ENCODE measurements around the gene IFI35. TPM values are rescaled to one million over a fixed set of nuclear protein-coding genes. Genes with fewer than 3 reads are reported as not detected.

Gene IFI35
- total RNA-seq, 2 donors from 2014 or later, result 65.0 to 82.7 TPM

DNA sequence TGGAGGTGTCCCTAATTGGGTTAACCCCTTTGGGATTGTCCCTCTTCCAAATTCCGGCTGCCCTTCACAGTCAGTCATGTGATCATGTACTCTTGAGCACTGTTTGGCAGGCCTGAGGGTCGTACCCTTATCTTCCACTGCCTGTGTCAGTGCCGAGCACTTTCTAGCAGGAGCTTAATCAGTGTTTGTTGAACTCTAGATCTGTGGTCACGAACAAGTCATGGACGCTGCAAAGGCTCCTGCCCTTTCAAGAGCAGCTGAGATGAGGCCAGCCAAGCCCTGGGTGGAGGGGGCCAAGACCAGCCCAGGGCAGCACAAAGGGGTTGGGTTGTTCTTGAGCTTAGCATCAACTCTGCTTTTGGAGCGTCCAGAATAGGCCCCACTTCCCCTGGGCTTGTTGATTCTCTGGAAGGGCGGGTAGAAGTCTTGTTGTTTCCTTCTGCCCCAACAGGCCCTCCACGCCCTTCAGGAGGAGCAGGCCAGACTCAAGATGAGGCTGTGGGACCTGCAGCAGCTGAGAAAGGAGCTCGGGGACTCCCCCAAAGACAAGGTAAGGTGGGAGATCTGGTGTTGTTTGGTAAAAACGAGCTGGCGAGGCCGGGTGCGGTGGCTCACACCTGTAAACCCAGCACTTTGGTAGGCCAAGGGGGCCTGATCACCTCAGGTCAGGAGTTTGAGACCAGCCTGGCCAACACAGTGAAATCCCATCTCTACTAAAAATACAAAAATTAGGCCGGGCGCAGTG is 5.3 kb downstream of the IFI35 start:
- no peak overlapping the region for H3K27ac Mint-ChIP-seq
- no peaks in the 10 kb centered on the region for H3K27me3 Mint-ChIP-seq
- ATAC-seq (no peak), DNase-seq (ENCODE audit: low spot score) (no peak)
- peaks cover 9 to 12% of the 10 kb centered on the region in 2 donors for H3K4me1 Mint-ChIP-seq (ENCODE audit: low read depth in 2 of 2)
- H3K9me3 Mint-ChIP-seq, result no peaks in the 10 kb centered on the region
- H3K4me3 Mint-ChIP-seq, result no peak overlapping the region
- H3K36me3 Mint-ChIP-seq, result no peaks in the 10 kb centered on the region

DNA sequence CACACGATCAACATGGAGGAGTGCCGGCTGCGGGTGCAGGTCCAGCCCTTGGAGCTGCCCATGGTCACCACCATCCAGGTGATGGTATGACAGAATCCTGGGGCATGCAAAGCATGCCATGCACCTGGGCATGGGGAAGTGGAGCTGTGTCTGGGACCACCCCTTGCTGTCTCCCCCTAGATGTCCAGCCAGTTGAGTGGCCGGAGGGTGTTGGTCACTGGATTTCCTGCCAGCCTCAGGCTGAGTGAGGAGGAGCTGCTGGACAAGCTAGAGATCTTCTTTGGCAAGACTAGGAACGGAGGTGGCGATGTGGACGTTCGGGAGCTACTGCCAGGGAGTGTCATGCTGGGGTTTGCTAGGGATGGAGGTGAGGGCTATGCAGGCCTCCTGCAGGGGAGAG is 6.7 kb downstream of the IFI35 start:
- Mint-ChIP-seq H3K27ac (no peak overlapping the region), H3K36me3 (no peaks in the 10 kb centered on the region)

DNA sequence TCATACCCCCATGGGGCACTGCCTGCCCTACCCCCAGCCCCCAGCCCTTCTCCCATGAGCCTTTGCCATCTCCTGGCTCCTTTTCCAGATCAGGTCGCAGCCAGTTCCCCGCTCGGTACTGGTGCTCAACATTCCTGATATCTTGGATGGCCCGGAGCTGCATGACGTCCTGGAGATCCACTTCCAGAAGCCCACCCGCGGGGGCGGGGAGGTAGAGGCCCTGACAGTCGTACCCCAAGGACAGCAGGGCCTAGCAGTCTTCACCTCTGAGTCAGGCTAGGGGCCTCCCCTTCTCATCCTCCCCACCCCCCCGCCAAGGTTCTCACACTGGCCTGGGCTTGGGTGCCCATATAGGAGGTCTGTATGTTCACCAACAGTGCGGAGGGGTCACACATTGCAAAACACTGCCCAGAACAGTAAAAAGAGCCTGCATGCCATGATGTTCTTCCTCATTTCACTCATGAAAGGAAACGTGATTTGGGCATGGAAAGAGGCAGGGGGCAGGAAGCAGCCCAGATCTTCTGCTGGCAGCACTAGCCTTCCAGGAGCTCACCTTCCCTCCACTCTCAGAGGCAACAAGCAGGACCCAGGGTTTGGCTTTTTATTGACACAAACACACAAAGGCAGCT is 7.5 kb downstream of the IFI35 start:
- ATAC-seq, result no peak
- H3K9me3 Mint-ChIP-seq, result no peaks in the 10 kb centered on the region
- H3K4me3 Mint-ChIP-seq, result no peak overlapping the region
- no peaks in the 10 kb centered on the region for H3K27me3 Mint-ChIP-seq
- no peak overlapping the region for H3K27ac Mint-ChIP-seq
- DNase-seq (ENCODE audit: low spot score), result no peak
- H3K4me1 Mint-ChIP-seq (ENCODE audit: low read depth in 2 of 2), result peaks cover 6 to 19% of the 10 kb centered on the region in 2 donors
- no peaks in the 10 kb centered on the region for H3K36me3 Mint-ChIP-seq

More for the DNA sequence above, 6.7 kb downstream of the IFI35 start:
- Mint-ChIP-seq H3K4me1 (ENCODE audit: low read depth in 2 of 2) (peaks cover 6 to 12% of the 10 kb centered on the region in 2 donors), H3K27me3 (no peaks in the 10 kb centered on the region), H3K4me3 (no peak overlapping the region), H3K9me3 (no peaks in the 10 kb centered on the region)
- ATAC-seq, result no peak
- no peak for DNase-seq (ENCODE audit: low spot score)

DNA sequence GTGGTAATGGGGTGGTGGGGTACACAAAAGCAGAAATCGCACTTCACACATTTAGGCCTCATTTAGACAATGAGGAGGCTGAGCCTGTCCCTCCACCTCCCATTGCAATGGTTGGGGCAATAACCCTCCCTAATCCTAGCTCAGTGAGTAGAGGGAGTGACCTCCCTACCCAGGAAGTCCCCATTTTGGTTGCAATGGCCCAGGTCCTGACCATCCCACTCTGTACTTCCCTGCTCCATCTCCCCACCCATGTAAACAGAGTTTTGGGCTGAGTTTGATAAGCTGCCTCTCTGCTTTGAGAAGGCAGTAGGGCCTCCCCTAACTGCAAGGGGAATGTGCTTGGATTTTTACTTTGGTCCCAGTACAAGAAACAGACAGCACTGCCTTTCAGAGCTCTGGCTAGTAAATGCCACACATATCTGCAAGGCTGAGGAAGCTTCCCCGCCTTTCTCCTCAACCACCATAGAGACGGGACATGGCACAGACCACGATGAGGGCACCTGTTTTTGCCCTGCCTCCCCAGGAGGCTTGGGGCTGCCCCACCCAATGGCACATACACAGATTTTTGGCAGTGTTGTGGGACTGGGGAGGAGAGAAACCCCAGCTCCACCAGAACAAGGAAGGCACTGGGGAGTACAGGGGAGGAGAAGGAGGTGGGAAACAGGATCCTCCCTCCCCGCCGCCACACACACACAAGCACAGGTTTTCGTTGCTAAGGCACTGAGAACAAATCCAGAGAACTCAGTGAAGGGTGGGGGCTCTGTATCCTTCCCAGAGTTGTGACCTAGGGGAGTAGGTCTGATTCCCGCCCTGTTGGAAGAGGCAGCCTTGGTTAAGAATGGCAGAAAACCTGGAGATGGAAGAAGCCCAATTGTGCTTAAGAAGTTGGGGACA is 8.3 kb downstream of the IFI35 start:
- Mint-ChIP-seq H3K4me3 (no peak overlapping the region), H3K36me3 (no peaks in the 10 kb centered on the region)

DNA sequence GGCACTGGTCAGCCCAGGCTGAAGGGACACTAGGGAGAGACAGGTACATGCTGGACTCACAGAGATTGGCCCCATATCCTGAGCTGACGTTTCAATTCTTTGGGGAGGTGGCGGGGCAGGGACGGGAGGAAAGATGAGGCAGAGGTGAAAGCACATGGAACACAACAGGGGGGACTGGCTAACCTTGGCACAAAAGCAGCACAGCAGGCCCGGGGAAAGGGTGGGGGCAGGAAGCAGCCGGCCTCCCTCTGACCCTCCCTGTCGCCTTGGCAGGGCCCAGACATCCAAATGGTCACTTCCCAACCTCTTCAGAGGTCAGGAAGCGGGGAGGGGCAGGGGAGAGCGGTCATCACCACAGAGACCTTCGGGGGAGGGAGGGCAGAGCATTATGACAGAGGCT is 9.0 kb downstream of the IFI35 start:
- Mint-ChIP-seq H3K4me1 (ENCODE audit: low read depth in 2 of 2) (peaks cover 3 to 22% of the 10 kb centered on the region in 2 donors), H3K27ac (no peak overlapping the region), H3K9me3 (no peaks in the 10 kb centered on the region), H3K36me3 (no peaks in the 10 kb centered on the region), H3K4me3 (no peak overlapping the region), H3K27me3 (no peaks in the 10 kb centered on the region)
- DNase-seq (ENCODE audit: low spot score), result no peak
- no peak for ATAC-seq

More for the DNA sequence above, 8.3 kb downstream of the IFI35 start:
- H3K27ac Mint-ChIP-seq, result peak overlapping the region in 1 of 2 donors; percentile 59
- H3K27me3 Mint-ChIP-seq, result no peaks in the 10 kb centered on the region
- ATAC-seq (no peak), DNase-seq (ENCODE audit: low spot score) (no peak)
- H3K9me3 Mint-ChIP-seq, result no peaks in the 10 kb centered on the region
- peaks cover 6 to 26% of the 10 kb centered on the region in 2 donors for H3K4me1 Mint-ChIP-seq (ENCODE audit: low read depth in 2 of 2)

DNA sequence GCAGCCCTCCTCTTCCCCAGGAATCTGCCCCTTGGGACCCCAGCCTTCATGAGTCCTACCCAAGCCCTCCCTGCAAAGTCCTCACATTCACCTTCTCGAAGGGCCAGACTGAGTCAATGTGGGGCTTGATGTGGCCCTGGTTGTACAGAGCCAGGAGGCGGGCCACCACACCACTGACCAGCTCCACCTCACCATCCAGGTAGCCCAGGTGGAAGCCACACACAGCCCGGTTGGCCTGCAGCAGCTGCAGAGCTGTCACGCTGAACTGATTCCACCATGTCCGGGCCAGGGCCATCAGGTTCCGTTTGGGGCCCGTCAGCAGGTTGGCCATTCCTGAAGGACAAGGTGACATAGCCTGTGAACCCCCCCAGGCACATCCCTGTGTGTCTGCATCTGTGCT is 9.6 kb downstream of the IFI35 start:
- Mint-ChIP-seq H3K4me3 (no peak overlapping the region), H3K9me3 (no peaks in the 10 kb centered on the region), H3K27ac (no peak overlapping the region), H3K4me1 (ENCODE audit: low read depth in 2 of 2) (peaks cover 4 to 25% of the 10 kb centered on the region in 2 donors), H3K27me3 (no peaks in the 10 kb centered on the region), H3K36me3 (no peaks in the 10 kb centered on the region)
- no peak for DNase-seq (ENCODE audit: low spot score)
- ATAC-seq, result no peak

DNA sequence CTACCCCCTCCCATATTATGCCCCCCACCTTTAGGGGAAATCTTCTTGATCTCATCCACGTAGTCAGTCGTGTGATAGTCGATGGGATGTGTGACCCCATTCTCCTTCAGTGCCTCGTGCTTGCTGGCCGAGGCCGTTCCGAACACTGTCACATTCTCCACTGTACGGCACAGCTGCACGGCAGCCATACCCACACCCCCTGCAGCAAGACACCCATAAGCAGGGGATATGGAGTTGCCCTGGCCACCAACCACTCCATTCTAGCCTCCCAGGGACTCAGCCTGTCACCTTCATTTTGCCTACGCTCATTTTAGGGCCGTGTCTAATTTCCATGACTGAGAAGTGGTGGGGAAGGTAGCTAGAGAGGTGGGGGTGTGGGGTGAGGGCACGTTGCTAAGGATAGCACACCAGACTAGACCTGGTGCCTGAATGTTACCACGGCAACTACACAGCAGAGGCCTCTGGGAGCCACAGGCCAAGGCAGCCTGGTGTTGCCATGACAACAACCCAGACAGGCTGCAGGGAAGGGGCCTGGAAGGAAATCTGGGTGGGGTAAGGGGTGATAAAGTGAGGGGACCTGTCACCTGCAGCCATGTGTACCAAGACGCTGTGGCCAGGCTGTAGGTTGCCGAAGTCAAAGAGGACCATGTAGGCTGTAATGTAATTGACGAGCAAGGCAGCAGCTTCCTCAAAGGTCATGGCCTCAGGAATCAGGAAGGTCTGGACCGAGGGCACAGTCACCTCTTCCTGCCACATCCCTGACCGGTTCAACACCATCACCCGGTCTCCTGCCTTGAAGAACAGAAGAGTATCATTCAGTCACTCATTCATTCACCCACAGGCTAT is 11.6 kb downstream of the IFI35 start:
- H3K9me3 Mint-ChIP-seq, result no peaks in the 10 kb centered on the region
- H3K36me3 Mint-ChIP-seq, result no peaks in the 10 kb centered on the region
- no peak for DNase-seq (ENCODE audit: low spot score)
- peak overlapping the region in 1 of 2 donors; percentile 15 for H3K27ac Mint-ChIP-seq
- H3K27me3 Mint-ChIP-seq, result no peaks in the 10 kb centered on the region
- no peak overlapping the region for H3K4me3 Mint-ChIP-seq
- no peak for ATAC-seq
- H3K4me1 Mint-ChIP-seq (ENCODE audit: low read depth in 2 of 2), result peaks cover 6 to 24% of the 10 kb centered on the region in 2 donors

DNA sequence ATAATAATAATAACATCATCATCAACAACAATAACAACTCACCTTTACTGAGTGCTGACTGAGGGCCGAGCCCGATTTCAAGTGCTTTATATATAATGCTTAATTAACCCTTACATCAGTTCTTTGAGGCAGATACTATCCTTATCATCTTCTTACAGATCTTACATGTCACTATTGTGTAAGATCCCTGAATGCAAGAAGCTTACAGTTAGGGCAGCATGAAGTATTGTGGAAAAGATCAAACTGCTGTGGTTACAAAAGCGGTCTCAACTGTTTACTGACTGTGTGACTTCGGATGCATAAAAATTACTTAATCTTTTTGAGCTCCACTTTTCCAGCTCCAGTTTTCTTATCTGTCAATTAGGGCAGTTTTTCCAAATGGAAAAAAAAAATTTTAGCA is 12.3 kb downstream of the IFI35 start:
- Mint-ChIP-seq H3K27me3 (no peaks in the 10 kb centered on the region), H3K36me3 (no peaks in the 10 kb centered on the region), H3K4me3 (no peak overlapping the region), H3K4me1 (ENCODE audit: low read depth in 2 of 2) (peaks cover 6 to 24% of the 10 kb centered on the region in 2 donors), H3K27ac (peak overlapping the region in 1 of 2 donors; percentile 15), H3K9me3 (no peaks in the 10 kb centered on the region)
- ATAC-seq, result no peak
- no peak for DNase-seq (ENCODE audit: low spot score)

DNA sequence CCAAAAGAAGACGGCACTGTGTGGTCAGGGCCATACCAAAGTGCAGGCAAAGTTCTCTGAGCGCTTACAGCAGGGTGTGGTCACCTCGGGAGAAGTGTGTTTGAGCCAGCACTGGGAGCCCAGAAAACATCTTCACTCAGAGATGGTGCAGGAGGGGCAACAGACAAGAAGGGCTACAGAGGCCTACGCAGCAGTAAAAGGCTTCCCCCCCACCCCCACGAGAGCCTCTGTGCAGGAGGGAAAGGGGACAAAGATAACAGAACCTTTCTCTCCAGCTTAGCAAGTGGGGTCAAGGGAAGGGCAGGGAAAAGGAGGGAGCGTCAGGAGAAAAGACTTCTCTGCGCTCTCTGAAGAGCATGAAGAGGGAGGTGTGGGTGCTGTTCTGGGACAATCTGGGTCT is 12.8 kb downstream of the IFI35 start:
- Mint-ChIP-seq H3K27ac (no peak overlapping the region), H3K4me3 (peak overlapping the region; percentile 41), H3K4me1 (ENCODE audit: low read depth in 2 of 2) (peaks cover 9 to 26% of the 10 kb centered on the region in 2 donors), H3K36me3 (no peaks in the 10 kb centered on the region), H3K27me3 (no peaks in the 10 kb centered on the region), H3K9me3 (no peaks in the 10 kb centered on the region)
- DNase-seq (ENCODE audit: low spot score) (no peak), ATAC-seq (no peak)

DNA sequence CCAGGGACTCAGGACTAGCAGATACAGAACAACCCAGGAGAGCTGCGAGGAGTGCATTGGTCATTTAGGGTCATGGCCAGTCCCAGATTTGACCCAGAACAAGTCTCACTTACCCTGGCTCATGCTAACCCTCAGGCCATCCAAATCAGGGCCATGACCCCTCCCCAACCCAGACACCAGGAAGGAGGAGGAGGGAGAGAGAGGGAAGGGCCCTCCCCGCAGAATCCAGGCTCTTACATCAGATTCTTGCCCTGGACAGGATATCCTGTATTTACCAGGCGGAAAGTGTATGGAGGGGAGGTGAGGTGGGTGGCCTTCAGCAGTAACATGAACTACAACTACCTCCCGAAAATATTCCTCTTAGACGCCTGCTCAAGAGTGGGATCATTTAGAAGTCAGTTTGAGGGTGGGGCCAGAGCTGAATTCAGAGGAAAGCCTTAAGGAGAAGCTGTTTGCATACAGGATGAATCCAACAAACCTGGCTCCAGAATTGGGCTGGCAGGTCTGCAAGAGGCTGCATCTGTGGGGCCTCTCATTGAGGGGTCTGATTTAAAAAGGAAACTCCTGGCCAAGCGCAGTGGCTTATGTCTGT is 13.5 kb downstream of the IFI35 start:
- H3K36me3 Mint-ChIP-seq, result no peaks in the 10 kb centered on the region
- peaks cover 13 to 32% of the 10 kb centered on the region in 2 donors for H3K4me1 Mint-ChIP-seq (ENCODE audit: low read depth in 2 of 2)
- DNase-seq (ENCODE audit: low spot score), result no peak
- no peaks in the 10 kb centered on the region for H3K27me3 Mint-ChIP-seq
- H3K9me3 Mint-ChIP-seq, result no peaks in the 10 kb centered on the region
- no peak overlapping the region for H3K27ac Mint-ChIP-seq
- H3K4me3 Mint-ChIP-seq, result peak overlapping the region; percentile 82
- ATAC-seq, result no peak

DNA sequence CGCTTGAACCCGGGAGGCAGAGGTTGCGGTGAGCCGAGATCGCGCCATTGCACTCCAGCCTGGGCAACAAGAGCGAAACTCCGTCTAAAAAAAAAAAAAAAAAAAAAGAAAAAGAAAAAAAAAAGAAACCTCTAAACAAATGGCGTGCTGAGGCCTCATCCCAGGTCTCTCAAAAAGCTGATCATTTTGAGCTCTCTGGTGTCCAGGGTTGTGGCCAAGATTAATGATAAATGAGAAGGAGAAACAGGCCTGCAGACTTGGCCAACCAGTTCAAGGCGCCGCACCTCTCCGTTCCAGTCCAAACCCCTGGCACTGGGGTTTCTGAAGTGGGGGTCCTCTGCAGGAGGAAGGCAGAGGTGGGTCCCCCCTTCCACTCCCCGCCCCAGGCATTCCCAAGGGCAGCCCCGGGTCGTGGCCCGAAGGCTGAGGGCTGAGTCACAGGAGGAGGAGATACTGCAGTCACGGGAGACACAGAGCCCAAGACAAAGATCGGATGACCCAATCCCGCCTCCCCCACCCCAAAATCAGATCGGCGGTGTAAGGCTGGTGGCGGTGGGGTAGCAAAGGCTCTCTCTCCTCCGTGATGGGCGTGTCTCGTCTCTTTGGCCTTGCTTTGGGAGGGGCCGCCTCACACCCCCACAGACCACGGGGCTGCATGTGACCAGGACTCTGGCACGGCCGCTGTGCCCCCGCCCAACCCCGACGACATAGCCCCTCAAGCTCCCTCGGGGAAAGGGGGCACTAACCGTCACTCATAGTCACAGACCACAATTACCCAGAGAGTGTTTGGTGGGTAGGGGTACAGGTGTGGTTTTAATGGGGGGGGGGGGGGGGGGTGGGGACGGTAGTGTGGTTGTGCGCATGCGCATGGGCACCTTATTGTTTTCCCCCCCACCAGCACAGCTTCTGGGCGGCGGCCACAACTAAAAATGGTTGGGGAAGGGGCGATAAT is 14.5 kb downstream of the IFI35 start:
- Mint-ChIP-seq H3K36me3 (no peaks in the 10 kb centered on the region), H3K4me3 (peak overlapping the region; percentile 82), H3K27me3 (no peaks in the 10 kb centered on the region), H3K9me3 (no peaks in the 10 kb centered on the region), H3K4me1 (ENCODE audit: low read depth in 2 of 2) (peaks cover 13 to 32% of the 10 kb centered on the region in 2 donors), H3K27ac (no peak overlapping the region)
- DNase-seq (ENCODE audit: low spot score) (no peak), ATAC-seq (no peak)

All from natural killer cell treated with Interleukin-12 subunit alpha and Interleukin-12 subunit beta and Interleukin-15 and Interleukin-18, amount 100 ng/mL, for 72 hours (primary cell).